ENCODE measurements around the gene NOS3. TPM values are rescaled to one million over a fixed set of nuclear protein-coding genes. Genes with fewer than 3 reads are reported as not detected.

NOS3 gene
- total and polyA plus RNA-seq, 2 of the 13 experiments (the other 11 are each of a cell fraction or from before 2014, with no cell fraction given): 3.7 to 7.5 TPM

DNA sequence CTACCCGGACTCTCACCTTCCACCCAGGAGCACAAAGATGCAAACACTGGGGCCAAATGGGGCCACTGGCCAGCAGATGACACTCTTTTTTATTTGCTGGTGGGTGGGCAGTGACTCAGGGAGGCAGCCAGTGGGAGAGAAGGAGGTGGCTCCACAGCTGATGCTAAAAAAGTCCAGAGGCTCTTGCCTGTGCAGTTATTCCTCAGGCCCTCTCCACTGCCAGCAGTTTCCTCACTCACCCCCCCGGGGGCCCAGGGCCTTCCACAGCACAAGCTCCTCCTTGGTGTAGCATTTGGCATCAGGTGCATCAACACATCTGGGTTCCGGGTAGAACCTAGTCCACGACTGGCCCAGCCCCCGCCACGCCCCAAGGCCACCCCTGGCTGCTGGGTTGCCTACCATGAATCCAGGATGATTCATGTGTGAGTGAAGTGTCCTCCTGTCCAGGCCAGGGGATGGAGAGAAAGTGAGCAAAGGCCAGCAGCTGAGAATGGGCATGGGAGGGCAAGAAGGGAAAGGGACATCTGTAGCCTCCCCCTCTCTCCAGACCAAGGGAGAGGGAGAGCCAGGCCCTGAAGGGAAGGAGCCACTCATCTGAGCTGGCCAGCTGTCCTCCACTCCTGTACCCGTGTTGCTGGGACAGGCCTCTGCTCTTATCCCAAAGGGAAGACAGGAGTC, 11.0 kb upstream of the NOS3 start:
- Histone ChIP-seq H4K20me1 (ENCODE audit: insufficient read depth, low read length) (peaks cover 6% of the 10 kb centered on the region; the same call in 1 of the 2 replicates), H3K4me3 (replicated peaks in 1 of 3; ENCODE audit: insufficient read depth in 1 of 3, low read depth in 2 of 3, low read length in 3 of 3) (no peak overlapping the region), H3K36me3 (replicated peaks in 1 of 2; ENCODE audit: control insufficient read depth in 1 of 2, insufficient read depth in 2 of 2, low read length in 2 of 2) (no peaks in the 10 kb centered on the region), H3K9ac (ENCODE audit: insufficient read depth, low read depth, low read length) (no peak overlapping the region), H3K79me2 (ENCODE audit: insufficient read depth, low read length) (no peaks in the 10 kb centered on the region), H2AFZ (ENCODE audit: low read length) (no peak overlapping the region), H3K27me3 (ENCODE audit: control insufficient read depth in 1 of 2, insufficient read depth in 2 of 2, low read length in 2 of 2) (peaks cover 6 to 45% of the 10 kb centered on the region in 2 experiments), H3K9me3 (ENCODE audit: low read length) (no peaks in the 10 kb centered on the region), H3K4me2 (ENCODE audit: low read depth, low read length) (no peak overlapping the region), H3K4me1 (ENCODE audit: insufficient read depth, low read length) (peaks cover 34% of the 10 kb centered on the region), H3K27ac (ENCODE audit: extremely low read length, insufficient read depth, low read length) (no peak overlapping the region)
- 9% methylated on average over 5 of the region's 7 CpGs for WGBS (ENCODE audit: low lambda C conversion rate)
- CTCF ChIA-PET (ENCODE audit: low intra/inter-chr PET ratio, low total read pairs): no interaction called here
- TF ChIP-seq ZNF484 (CRISPR knock-in tag; IDR thresholded peaks at IDR 0.05; ENCODE audit: borderline replicate concordance, low read depth) (no peak), ZNF383 (CRISPR knock-in tag; IDR thresholded peaks at IDR 0.05; ENCODE audit: borderline replicate concordance) (no peak), CCAR2 (optimal IDR thresholded peaks at IDR 0.05; ENCODE audit: low read depth, low read length) (no peak), HHEX (CRISPR knock-in tag; IDR thresholded peaks at IDR 0.05) (no peak), FOSL2 (CRISPR knock-in tag; IDR thresholded peaks at IDR 0.05) (0 out of 2 replicates have a peak, but pooled peaks have one; percentile 7)
- TF ChIP-seq, protein P1, sequence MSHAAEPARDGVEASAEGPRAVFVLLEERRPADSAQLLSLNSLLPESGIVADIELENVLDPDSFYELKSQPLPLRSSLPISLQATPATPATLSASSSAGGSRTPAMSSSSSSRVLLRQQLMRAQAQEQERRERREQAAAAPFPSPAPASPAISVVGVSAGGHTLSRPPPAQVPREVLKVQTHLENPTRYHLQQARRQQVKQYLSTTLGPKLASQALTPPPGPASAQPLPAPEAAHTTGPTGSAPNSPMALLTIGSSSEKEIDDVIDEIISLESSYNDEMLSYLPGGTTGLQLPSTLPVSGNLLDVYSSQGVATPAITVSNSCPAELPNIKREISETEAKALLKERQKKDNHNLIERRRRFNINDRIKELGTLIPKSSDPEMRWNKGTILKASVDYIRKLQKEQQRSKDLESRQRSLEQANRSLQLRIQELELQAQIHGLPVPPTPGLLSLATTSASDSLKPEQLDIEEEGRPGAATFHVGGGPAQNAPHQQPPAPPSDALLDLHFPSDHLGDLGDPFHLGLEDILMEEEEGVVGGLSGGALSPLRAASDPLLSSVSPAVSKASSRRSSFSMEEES (CRISPR knock-in tag; IDR thresholded peaks at IDR 0.05): no peak
- FAIRE-seq: no peak
- in situ Hi-C loops (cut with HindIII; ENCODE audit: extremely low pct_ligation_motif_present, low pct_unique_long_range_greater_than_20kb) (no loop called here), intact Hi-C loops (cut with micrococcal nuclease; ENCODE audit: unreplicated experiment) (no loop called here)
- no peak for ATAC-seq
- POLR2A ChIA-PET: no interaction called here
- no TSS peak for BruUV-seq (replicated peaks)
- DNase-seq (ENCODE audit: low spot score): no peak

DNA sequence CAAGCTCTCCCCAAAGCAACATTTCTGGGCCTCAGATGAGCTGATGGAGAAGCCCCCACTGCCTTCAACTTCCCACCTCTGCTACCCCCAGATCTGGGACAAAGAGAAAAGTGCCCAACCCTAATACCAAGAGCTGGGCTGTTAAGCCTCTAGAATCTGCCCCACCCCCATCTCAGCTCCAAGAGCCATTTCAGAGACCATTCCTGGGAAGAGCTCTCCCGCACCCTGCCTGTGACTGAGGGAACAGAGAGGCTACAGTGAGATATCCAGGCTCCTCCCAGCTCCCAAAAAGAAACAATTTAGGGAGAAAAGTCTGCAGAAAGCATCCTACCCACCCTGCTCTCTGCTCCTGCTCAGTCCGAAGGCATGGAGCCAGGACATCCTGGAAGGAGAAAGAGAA, 10.2 kb upstream of the NOS3 start:
- Histone ChIP-seq H3K27ac (ENCODE audit: extremely low read length, insufficient read depth, low read length) (no peak overlapping the region), H3K4me3 (replicated peaks in 1 of 3; ENCODE audit: insufficient read depth in 1 of 3, low read depth in 2 of 3, low read length in 3 of 3) (no peak overlapping the region), H3K9ac (ENCODE audit: insufficient read depth, low read depth, low read length) (no peak overlapping the region), H2AFZ (ENCODE audit: low read length) (no peak overlapping the region), H4K20me1 (ENCODE audit: insufficient read depth, low read length) (peaks cover 5% of the 10 kb centered on the region; the same call in 1 of the 2 replicates), H3K9me3 (ENCODE audit: low read length) (no peaks in the 10 kb centered on the region), H3K79me2 (ENCODE audit: insufficient read depth, low read length) (no peaks in the 10 kb centered on the region), H3K36me3 (replicated peaks in 1 of 2; ENCODE audit: control insufficient read depth in 1 of 2, insufficient read depth in 2 of 2, low read length in 2 of 2) (no peaks in the 10 kb centered on the region), H3K27me3 (ENCODE audit: control insufficient read depth in 1 of 2, insufficient read depth in 2 of 2, low read length in 2 of 2) (peaks cover 4 to 40% of the 10 kb centered on the region in 2 experiments; a peak in 4 of 5 replicates), H3K4me2 (ENCODE audit: low read depth, low read length) (no peak overlapping the region), H3K4me1 (ENCODE audit: insufficient read depth, low read length) (peaks cover 26% of the 10 kb centered on the region)
- WGBS (ENCODE audit: low lambda C conversion rate): 0% methylated on average over 2 of the region's 2 CpGs
- ChIA-PET CTCF (ENCODE audit: low intra/inter-chr PET ratio, low total read pairs) (no interaction called here), POLR2A (no interaction called here)
- FAIRE-seq: no peak
- no peak for DNase-seq (ENCODE audit: low spot score)
- ATAC-seq: no peak
- intact Hi-C loops (cut with micrococcal nuclease; ENCODE audit: unreplicated experiment) (no loop called here), in situ Hi-C loops (cut with HindIII; ENCODE audit: extremely low pct_ligation_motif_present, low pct_unique_long_range_greater_than_20kb) (no loop called here)
- TF ChIP-seq SIX4 (CRISPR knock-in tag; IDR thresholded peaks at IDR 0.05) (no peak), GATAD2A (CRISPR knock-in tag; IDR thresholded peaks at IDR 0.05) (no peak), AHR (CRISPR knock-in tag; IDR thresholded peaks at IDR 0.05) (no peak), TBP (CRISPR knock-in tag; IDR thresholded peaks at IDR 0.05) (no peak), ZNF160 (CRISPR knock-in tag; IDR thresholded peaks at IDR 0.05) (no peak)
- TF ChIP-seq, protein P2, sequence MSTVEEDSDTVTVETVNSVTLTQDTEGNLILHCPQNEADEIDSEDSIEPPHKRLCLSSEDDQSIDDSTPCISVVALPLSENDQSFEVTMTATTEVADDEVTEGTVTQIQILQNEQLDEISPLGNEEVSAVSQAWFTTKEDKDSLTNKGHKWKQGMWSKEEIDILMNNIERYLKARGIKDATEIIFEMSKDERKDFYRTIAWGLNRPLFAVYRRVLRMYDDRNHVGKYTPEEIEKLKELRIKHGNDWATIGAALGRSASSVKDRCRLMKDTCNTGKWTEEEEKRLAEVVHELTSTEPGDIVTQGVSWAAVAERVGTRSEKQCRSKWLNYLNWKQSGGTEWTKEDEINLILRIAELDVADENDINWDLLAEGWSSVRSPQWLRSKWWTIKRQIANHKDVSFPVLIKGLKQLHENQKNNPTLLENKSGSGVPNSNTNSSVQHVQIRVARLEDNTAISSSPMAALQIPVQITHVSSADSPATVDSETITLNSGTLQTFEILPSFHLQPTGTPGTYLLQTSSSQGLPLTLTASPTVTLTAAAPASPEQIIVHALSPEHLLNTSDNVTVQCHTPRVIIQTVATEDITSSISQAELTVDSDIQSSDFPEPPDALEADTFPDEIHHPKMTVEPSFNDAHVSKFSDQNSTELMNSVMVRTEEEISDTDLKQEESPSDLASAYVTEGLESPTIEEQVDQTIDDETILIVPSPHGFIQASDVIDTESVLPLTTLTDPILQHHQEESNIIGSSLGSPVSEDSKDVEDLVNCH (CRISPR knock-in tag; IDR thresholded peaks at IDR 0.05): no peak
- no TSS peak for BruUV-seq (replicated peaks)
